Pancreas (tissue), 10 donors: ENCODE measurements around the gene UBASH3B. TPM values are rescaled to one million over a fixed set of nuclear protein-coding genes. Genes with fewer than 3 reads are reported as not detected.
A peak's percentile ranks its signal among the peaks of the same experiment; 100 is the strongest.

Source experiments
- ATAC-seq, 4 donors: fragments of 200-7000 bp; cut with Tn5 transposase; one replicate each; pipeline versions ENCODE4 v1.8.0 to v1.9.1; 2020; ENCODE audit warnings: mild to moderate bottlenecking in 4 of 4, moderate library complexity in 4 of 4
- DNase-seq, 6 donors: peaks; one replicate each; pipeline ENCODE4 v3.0.0-alpha.2; 2020
- FAIRE-seq: peaks from 2 replicates; lab custom pipeline; 2012; peaks lifted over from hg19 to GRCh38; lab: Jason Lieb, UNC
- H3K27ac ChIP-seq, 4 donors: fragments of 200-600 bp; sonication (generic); 1 replicate in 3 of 4; 2 replicates in 1 of 4; pipeline versions ENCODE4 v1.5.0 to v1.8.0; 2020
- H3K27me3 ChIP-seq, 4 donors: fragments of 200-600 bp; one replicate each; pipeline ENCODE4 v1.8.0; 2021
- H3K36me3 ChIP-seq, 3 donors: fragments of 200-600 bp; sonication (generic) in 1 of 3; one replicate each; pipeline versions ENCODE4 v1.5.0 to v1.8.0; 2020 to 2021
- H3K4me1 ChIP-seq, 3 donors: fragments of 200-600 bp; one replicate each; pipeline ENCODE4 v1.8.0; 2021
- H3K4me3 ChIP-seq, 4 donors: fragments of 200-600 bp; sonication (generic) in 2 of 4; one replicate each; pipeline versions ENCODE4 v1.5.0 to v1.8.0; 2020 to 2021
- H3K9me3 ChIP-seq, 4 donors: fragments of 200-600 bp; one replicate each; pipeline ENCODE4 v1.8.0; 2021
- CTCF ChIP-seq, 4 donors: fragments of 200-600 bp; sonication (generic) in 3 of 4; IDR thresholded peaks; one replicate each; pipeline versions ENCODE4 v1.5.0 to v1.8.0; 2021; ENCODE audit warnings: antibody characterized with exemption in 4 of 4
- WGBS, 2 donors: extraction: QIAGEN DNeasy Blood & Tissue Kit; methylation state at CpG; one replicate each; pipeline ENCODE4 v1.1.7; 2013; 5-methylcytosine and 5-hydroxymethylcytosine counted together
- intact Hi-C, 3 donors: fragments of 100-400 bp; cut with DNase I; formaldehyde crosslinking; loops; one replicate each; pipeline versions ENCODE4 v1.11.1 to v1.14.2; 2022
- polyA plus RNA-seq, 2 donors: library from polyadenylated mRNA; stranded (reverse); fragments of 200-250 nt; gene quantifications; one replicate each; pipeline ENCODE4 v1.2.3, GENCODE V29; 2013
- total RNA-seq, 6 donors: library from RNA; stranded (reverse); fragmentation: NEBNext Ultra II Directional in 4 of 6; extraction: Animal tissue kit (Norgen Biotek cat#: 25700) in 4 of 6; gene quantifications; one replicate each; pipeline versions ENCODE4 v1.2.1 to v1.2.4, GENCODE V29; 2021 to 2023
- donor health status: healthy with polysubstance abuse.
- donor health status: DM: no; HTN: no; CAD: no; lungs with moderate emphysema.
- donor health status: DM: no; HTN: no; CAD: no.
- donor health status: control.
- donor health status: control.
- donor health status: Bipolar disorder and iron deficiency.
- donor health status: DM: yes; HTN: yes; CAD: no.
- donor health status: DM: no; HTN: no; CAD: no.
- donor health status: DM: no; HTN: no; CAD: no.
- donor health status: DM: yes; HTN: yes; CAD: no.

Gene UBASH3B
- total and polyA plus RNA-seq, 8 donors: 0.56 to 5.8 (median 1.8) TPM

- Histone ChIP-seq H3K36me3 (no peaks in the 10 kb centered on the region), H3K9me3 (no peaks in the 10 kb centered on the region), H3K27ac (no peak overlapping the region), H3K4me1 (no peaks in the 10 kb centered on the region), H3K27me3 (no peaks in the 10 kb centered on the region), H3K4me3 (no peak overlapping the region)
- ATAC-seq (no peak), FAIRE-seq (no peak), DNase-seq (no peak)
- WGBS, 2 donors: 47 to 50% methylated on average over 5 of the region's 5 CpGs
- intact Hi-C loops: no loop called here
- TF ChIP-seq CTCF (IDR thresholded peaks at IDR 0.05): no peak
Measured at GRCh38 chr11:122747351-122747781, 91.8 kb downstream of the UBASH3B start.

DNA sequence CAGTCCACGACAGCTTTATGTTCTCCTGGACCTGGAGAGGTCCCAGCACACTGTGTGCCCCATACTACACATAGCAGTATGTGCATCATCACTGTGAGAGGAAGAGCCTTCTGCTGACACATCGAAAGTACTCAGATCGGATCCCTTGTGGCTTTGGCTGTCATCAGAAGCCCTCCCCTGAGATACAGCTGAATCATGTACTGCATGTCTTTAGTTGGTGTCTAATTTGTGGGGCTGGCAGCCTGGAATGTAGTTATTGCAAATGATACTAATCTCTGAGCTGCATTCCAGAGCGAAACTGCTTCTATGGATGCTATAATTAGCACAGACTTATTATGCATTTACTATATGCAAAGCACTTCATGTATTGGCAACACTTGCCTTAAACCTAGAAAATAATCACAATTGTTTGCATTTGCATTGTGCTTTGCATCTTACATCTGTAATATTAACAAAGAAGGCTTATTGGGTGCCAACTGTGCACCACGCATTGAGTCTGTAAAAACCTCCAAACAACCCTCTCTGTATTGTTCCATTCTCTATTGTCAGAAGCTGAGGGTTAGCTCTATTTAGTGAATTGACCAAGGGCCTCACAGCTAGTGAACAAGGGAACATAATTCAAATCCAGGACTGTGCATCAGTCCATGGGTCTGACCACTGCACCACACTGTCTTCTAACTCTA is 93.6 kb downstream of the UBASH3B start:
- no peaks in the 10 kb centered on the region for H3K36me3 ChIP-seq
- no peaks in the 10 kb centered on the region for H3K4me1 ChIP-seq
- no peak for FAIRE-seq
- WGBS, 2 donors: 75 to 88% methylated on average over 5 of the region's 5 CpGs
- intact Hi-C loops: no loop called here
- H3K27ac ChIP-seq: no peak overlapping the region
- H3K9me3 ChIP-seq: no peaks in the 10 kb centered on the region
- no peak overlapping the region for H3K4me3 ChIP-seq
- no peak for TF ChIP-seq CTCF (IDR thresholded peaks at IDR 0.05)
- no peaks in the 10 kb centered on the region for H3K27me3 ChIP-seq
- DNase-seq: no peak
- ATAC-seq: peak in 3 of 4 donors; percentile 35 to 84 (median 78)

GRCh38 chr11:122750049-122750448 is 94.5 kb downstream of the UBASH3B start:
- intact Hi-C loops: no loop called here
- Histone ChIP-seq H3K27me3 (no peaks in the 10 kb centered on the region), H3K4me3 (no peak overlapping the region), H3K27ac (no peak overlapping the region), H3K36me3 (no peaks in the 10 kb centered on the region), H3K4me1 (no peaks in the 10 kb centered on the region), H3K9me3 (no peaks in the 10 kb centered on the region)
- FAIRE-seq: no peak
- ATAC-seq: no peak
- no peak for DNase-seq
- 75 to 81% methylated on average over 5 of the region's 5 CpGs for WGBS, 2 donors
- TF ChIP-seq CTCF (IDR thresholded peaks at IDR 0.05): no peak

- intact Hi-C loops: no loop called here
- DNase-seq (no peak), FAIRE-seq (no peak), ATAC-seq (no peak)
- WGBS, 2 donors: 71 to 84% methylated on average over 5 of the region's 5 CpGs
- Histone ChIP-seq H3K4me1 (no peaks in the 10 kb centered on the region), H3K27ac (no peak overlapping the region), H3K4me3 (no peak overlapping the region), H3K9me3 (no peaks in the 10 kb centered on the region), H3K36me3 (no peaks in the 10 kb centered on the region), H3K27me3 (no peaks in the 10 kb centered on the region)
- TF ChIP-seq CTCF (IDR thresholded peaks at IDR 0.05): no peak
Measured at GRCh38 chr11:122751292-122752070, 96.0 kb downstream of the UBASH3B start.

DNA sequence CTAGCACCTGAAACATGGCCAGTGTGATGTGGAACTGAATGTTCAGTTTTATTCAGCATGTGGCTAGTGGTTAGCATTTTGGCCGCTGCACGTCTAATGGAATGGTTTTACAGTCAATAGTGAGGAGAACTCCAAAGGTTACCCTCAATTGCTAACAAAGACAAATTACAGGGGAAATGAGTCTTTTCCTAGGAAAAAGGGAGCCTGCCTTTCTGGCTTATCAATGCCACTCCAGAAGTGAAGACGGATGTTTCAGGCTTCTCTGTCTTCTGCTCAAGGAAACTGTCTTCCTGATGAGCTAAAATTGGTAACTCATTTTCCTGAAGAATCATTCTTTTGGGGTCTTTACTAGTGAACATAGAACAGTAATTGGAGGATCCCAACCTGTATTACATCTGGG is 98.5 kb downstream of the UBASH3B start:
- Histone ChIP-seq H3K4me1 (no peaks in the 10 kb centered on the region), H3K27me3 (no peaks in the 10 kb centered on the region), H3K9me3 (no peaks in the 10 kb centered on the region), H3K36me3 (no peaks in the 10 kb centered on the region), H3K27ac (no peak overlapping the region), H3K4me3 (no peak overlapping the region)
- no peak for TF ChIP-seq CTCF (IDR thresholded peaks at IDR 0.05)
- FAIRE-seq: no peak
- WGBS, 2 donors: 78 to 85% methylated on average over 3 of the region's 3 CpGs
- no peak for DNase-seq
- intact Hi-C loops: no loop called here
- no peak for ATAC-seq
